LHCN-M2 (cell line): ENCODE measurements around the gene LPO. TPM values are rescaled to one million over a fixed set of nuclear protein-coding genes. Genes with fewer than 3 reads are reported as not detected.

Experiments
- DNase-seq: peaks from one replicate; pipeline ENCODE4 v3.0.0-alpha.2; 2012; ENCODE audit warnings: low read depth
- total RNA-seq: library from RNA; depleted of rRNA; stranded (reverse); fragments of >200 nt; gene quantifications from 2 replicates; pipeline ENCODE4 v1.2.3, GENCODE V29; 2014

LPO gene
- total RNA-seq, 1 experiment from 2014 or later: not detected

DNA sequence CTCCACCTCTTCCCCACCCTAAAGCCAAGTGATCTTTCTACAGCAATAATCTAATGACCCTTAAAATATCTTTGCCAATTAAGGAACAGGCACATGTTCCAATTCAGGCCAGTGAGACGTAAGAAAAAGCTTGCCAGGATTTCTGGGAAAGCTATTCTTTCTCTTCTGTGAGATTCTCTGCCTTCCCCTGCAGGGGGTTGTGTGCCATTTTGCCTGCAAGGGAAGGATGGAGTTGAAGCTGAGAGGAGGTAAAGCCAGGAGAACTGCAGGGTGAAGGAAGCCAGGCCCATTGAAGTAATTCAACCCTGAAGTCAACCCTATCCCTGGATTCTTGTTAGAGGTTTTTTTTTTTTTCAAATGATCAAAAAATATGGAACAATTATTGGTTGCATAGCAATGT is 9.0 kb upstream of the LPO start:
- no peak for DNase-seq

DNA sequence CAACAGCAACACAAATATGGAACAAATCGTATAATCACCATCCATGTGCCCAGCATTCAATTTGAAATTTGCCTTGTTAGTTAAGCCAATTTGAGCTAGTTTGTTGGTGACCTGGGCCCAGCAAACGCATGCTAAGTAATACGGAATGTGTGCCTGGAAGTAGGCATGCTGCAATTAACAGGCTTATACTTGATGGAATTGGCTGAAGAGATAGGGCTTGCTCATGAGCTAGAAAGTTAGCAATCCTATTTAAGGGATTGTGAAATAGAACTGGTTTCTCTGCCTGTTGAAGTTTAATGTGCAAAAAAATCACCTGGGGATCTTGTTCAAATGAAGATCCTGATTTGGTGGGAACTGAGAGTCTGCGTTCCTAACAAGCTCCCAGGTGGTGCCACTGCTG is 8.5 kb upstream of the LPO start:
- DNase-seq: no peak

DNA sequence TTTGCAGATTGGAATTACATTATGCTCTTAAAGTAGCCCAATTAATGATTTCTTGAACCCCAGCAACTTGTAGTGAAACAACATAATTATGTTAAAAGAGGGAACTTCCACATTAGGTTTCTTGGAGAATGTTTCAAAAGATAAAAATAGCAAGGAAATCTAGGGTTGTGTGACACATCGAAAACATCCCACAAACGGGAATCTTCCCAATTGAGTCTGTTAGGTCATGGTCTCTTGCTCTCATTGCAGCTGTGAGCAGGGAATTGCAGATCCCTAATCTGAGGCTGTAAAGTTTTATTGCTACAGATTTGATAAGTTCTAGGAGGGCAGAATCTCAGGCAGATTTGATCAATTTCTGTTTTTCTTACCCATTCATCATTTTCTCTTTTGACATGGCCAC is 6.7 kb upstream of the LPO start:
- peak; percentile 45 for DNase-seq

DNA sequence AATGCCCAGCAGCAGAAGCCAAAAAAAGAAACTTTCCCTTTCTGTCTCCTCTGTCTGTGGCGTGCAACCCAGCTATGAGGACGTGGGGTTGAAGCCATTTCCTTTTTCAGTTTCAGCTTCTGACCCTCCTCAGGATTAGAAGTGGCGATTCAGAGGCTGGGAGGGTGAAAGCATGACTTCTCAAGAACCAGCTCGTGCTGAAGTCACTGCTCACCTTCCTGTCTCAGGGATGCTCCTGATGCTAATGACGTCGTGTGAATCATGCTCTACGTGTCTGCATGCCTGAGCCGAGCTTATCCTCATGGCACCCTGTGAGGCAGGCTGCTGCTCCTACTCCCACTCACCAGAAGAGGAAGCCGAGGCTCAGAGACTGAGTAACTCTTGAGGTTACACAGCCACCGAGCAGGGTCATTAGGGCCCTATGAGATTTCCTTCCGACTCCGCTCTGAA is 5.7 kb upstream of the LPO start:
- peak; percentile 22 for DNase-seq

DNA sequence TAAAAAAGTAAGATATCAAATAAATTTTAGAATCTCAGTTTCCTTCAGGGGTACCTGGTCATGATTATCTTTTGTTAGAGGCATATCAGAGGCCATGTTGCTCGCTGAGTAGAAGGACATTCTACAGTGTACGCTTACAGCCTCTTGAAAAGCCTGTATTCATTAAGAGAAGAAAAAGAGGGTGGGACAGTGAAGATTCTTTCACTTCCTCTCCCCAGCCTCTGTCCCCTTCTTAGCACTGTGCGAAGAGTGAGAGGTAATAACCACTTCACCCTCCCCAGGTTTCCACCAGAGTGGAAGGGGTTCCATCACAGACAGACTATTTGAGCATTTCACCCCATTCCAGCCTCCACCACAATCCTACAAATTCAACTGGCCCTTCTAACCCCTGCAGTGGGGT is 4.8 kb upstream of the LPO start:
- DNase-seq: no peak

DNA sequence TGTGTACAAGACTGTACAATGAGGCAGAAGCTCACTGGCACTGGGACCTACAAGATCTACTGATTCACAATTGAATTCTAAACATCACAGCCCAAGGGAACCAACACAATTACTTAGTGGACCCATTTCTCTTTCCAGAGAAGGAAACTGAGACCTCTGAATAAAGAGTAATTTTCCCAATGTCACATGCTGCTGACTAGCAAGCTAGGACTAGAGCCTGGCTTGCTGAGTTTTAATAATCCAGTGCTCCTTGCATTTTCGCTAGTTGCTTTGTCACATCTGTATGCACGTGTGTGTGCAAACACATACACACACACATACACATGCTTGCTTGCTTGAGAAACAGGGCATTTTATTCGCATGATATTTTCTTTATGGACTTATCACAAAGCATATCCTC is 3.9 kb upstream of the LPO start:
- DNase-seq: no peak

DNA sequence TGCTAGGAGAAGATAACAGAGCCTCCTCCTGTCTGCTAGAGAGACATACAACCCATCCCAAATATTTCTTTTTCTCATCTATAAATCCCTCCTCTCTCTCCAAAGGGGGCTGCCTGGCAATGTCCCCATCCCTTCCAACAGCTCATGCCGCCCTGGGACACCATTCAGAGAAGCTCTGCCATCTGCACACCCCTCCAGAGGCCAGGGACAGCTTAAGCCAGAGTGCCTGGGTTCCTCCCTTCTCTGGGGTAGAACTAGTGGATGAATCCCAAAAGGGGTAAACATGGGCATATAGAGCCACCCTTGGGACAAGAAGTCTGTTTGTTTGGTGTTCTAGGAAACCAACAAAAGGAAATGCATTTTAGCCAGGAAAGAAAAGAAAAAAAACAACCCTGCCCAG is 2.6 kb upstream of the LPO start:
- DNase-seq: no peak

DNA sequence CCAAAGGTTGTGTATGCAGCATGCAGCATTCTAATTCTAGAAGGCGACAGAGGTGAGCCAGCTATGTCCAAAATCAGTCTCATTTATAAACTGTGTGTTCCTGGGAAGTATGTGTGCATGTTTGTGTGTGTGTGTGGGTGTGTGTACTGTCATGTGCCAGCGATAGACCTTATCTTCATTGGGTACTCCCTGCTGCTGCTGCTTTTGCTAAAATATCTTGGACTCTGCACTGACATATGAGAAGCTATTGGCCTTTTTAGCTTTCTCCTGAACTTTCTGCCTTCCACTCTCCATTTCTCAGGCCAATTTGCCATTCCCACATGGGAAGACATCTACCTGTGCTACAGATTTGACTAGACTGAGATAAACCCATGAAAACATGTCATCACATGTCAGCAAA is 2.0 kb upstream of the LPO start:
- no peak for DNase-seq

DNA sequence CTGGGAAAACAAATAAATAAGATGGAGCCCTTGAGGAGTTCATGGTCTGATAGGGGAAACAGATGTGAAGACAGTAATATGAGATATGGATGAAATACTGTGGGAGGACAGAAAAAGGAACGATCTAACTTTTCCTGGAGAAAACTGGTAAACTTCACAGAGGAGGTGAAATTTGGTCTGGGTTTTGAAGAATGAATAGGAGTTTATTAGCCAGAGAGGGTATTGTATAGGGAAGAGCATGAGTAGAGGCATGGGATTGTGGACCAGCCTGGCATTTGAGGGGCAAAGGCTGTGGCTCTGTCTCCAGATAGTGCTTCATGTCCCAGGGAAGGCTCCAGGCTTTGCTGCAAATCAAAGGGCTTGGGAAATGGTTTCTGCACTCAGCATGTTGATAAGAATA is 1.6 kb downstream of the LPO start:
- no peak for DNase-seq

DNA sequence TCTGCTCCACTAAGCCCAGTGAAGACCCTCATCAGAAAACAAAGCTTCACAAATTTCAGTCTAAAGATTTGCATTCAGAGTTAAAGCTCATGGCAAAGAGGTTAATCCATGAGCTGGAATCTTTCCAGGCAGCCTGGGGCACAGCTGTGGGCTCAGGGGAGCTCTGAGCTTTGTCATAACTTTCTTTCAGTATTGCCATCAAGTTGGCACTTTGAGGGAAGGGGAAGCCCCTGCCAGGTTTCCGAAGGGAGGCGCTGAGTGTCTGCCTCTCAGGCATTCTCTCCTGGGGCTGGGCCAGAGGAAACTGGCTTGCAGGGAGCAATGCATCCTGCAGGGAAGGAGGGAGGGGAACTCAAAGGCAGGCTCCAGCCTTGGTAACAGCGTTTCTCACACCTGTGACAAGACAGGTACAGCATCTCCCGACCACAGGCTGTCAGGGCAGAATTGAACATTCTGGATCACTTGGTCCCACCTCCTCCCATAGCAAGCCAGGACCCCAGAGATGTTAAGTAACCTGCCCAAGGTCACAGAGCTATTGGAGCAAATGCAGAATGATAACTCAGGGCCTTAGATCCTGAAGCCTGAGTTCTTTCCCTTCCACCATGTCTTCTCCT is 3.9 kb downstream of the LPO start:
- no peak for DNase-seq

DNA sequence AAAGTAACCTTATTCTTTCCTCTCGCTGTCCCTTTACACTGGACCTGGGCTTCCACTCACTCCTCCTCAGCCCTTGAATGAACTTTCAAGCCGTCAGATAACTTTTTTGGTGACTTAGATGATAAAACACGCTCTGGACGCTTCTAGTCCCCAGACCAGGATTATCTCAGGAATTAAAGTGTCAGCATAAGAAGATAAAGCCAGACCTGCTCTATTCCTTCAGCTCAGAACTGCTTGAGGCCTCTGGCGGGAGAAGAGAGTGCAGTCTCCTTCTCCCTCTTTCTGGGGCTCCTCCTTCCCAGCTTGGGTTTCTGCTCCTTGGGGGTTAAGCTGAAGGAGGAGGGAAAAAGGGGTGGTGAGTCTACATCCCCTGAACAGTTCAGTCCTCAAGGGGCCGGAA is 6.6 kb downstream of the LPO start:
- DNase-seq: no peak

DNA sequence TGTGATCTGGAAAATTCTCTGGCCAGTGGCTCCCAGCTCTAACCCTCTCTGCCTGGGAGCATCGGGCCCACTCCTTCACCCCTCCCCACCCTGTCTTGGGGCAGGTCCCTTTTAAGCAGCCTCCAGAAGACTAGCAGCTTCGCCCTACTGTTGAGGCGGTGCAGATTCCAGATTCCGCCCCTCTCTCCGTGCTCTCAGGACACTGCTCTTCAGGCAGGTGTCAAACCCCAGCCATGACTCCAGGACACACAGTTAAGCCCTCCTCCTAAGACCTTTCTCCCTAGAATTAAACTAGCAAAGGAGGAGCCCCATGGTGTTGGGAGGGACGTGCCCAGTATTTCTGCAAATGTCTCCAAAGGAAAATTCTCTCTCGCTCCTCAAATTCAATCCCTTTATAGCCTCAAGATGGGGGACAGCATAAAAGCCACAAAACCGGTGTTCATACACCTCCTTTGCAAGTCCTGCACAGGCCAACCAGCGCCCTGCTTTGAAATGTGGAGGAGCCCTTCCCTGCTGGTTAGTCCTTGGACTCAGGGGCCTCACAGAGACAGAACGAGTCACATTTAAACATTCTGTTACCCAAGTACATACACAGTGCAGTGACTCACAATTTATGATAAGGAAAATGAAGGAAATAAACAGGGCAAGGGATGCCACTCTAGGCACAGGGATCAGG is 7.2 kb downstream of the LPO start:
- DNase-seq: no peak

DNA sequence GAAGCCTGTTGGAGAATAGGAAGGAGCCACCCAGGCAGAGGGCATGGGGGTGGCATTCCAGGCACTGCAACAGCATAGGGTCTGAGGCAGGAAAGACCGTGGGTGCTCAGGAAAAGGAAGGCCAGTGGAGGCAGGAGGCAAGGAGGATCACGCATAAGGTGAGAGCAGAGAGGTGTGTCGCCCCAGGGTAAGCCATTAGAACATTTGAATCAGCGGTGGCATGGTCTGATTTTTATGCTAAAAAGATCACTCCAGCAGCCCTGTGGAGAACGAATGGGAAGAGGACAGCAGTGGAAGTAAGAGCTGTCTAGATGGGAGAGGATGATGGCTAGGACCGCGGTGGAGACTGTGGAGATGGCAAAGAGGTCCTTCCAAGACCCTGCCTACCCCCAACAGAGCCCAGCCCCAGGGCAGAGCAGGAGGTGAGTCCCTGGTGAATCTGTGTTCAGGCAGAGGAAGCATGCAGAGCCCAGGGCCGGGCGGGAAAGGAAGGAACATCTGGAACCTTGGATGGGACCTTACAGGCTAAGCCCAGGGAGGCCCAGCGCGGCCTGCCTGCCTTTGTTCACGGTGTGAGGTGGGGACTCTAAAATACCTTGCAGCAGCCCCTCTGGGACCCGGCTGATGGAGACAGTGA is 7.8 kb downstream of the LPO start:
- DNase-seq: no peak

DNA sequence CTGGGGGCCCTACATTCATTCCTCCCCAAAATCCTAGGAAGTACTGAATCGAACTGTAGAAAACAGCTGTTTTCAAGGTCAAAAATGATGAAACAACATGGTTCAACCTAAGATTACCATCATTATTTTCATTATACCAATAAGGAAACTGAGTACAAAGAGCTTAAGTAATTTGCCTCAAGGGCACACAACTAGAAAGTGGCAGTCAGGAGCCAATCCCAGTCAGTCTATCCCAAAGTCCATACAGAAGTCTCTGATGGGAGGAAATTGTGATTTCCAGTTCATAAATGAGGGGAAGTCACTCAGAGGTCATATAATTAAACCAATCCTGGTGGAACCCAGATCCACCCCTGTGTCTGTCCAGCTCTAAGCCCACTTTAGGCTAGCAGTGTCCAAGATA is 8.4 kb downstream of the LPO start:
- no peak for DNase-seq

DNA sequence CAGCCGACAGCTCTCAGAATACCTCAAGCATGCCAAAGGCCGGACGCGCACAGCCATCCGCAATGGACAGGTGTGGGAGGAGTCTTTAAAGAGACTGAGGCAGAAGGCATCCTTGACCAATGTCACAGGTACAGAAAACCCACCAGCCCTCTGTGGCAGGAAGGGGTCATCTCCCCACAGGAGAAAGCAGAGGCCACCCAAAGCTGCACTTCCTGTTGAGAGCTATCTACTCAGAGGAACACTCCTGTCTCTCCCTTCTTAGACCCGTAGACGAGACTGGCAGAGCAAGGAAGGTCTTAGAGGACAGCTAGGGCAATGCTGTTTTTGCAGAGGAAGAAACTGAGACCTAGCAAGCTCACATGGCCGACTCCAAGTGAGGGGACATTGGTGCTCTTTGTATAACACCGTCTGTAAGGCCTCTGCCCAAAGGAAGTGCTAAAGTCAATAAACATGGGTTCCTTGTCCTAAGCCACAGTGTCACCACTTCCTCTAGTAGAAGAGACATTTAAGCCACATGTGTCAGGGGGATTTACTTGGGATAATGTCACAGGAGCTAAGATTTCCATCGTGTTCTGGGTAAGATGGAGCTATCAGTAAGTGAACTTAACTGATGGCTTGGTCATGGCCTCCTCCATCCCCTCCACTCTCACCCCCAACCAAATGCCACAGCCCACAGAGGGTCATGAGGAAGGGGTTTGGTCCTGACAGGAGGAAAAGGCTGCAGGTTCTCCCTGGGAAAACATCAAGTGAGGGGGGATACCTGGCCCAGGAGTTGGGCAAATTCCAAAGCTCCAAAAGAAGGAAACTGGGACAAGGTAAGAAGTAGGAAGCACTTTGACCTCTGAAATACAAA is 9.4 kb downstream of the LPO start:
- DNase-seq: no peak

DNA sequence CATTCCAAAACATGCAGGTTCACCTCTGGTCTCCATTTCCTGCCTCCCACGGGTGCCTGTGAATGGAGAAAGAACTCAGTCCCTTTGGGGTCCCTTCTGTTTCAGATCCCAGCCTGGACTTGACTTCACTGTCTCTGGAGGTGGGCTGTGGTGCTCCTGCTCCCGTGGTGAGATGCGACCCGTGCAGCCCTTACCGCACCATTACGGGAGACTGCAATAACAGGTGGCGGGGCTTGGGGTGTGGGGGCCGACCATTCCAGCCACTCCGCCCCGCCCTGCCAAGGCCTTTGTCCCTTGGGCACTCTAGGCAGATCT is 10.5 kb downstream of the LPO start:
- DNase-seq: no peak

DNA sequence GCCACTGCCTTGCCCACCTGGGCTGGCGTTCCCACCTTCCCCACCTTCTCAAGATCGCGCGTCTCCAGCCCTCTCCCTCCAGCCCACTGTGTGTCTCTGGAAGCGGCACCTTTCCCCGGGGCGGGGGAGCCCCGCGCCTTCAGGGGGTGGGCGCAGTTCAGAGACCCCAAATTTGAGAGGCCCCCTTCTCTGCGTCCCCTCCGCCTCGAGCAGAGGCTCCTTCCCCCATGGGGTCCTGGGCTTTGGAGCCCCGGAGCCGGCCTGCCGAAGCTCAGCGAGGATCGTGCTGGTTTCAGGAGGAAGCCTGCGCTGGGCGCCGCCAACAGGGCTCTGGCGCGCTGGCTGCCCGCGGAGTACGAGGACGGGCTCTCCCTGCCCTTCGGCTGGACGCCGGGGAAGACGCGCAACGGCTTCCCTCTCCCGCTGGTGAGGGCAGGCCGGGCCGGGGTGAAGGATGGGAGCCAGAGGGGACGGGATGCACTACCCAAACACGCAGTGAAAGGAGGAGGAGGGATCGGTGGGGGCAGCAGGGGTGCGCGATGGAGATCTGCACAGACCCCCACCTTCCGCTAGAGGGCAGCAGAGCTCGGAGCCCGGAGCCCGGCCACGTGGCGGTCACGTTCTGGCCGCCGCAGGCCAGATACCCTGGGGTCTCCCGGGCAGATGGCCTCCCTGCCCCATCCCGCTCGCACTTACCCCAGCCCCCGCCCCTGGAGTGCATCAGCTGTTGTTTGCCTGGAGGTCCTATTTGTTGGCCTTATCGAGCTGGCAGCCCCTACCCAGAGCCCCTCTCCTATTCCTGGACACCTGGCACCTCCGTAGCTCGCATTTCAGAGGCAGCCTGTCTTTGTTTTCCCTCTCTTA is 11.1 kb downstream of the LPO start:
- DNase-seq: peak; percentile 39

DNA sequence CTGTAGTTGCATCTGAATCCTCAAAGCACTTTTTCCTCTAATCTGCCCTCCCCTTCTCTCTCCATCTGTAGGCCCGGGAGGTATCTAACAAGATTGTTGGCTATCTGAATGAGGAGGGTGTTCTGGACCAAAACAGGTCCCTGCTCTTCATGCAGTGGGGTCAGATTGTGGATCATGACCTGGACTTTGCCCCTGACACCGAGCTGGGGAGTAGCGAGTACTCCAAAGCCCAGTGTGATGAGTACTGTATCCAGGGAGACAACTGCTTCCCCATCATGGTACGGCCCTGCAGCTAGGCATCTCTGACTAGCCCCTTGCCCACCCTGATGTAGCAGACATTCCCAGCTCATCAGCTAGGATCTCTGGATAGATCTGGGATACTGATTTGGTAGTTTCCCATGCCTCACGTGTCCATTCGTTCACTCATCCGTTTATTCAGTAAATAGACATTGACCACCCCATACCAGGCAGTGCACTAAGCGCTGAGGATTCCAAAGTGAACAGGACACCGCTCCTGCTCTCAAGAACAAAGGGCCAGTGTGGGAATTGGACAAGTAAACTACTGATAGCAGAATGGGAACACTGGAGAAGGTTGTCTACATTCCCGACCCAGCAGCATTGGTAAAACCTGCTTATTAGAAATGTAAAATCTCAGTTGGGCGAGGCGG is 12.1 kb downstream of the LPO start:
- no peak for DNase-seq

DNA sequence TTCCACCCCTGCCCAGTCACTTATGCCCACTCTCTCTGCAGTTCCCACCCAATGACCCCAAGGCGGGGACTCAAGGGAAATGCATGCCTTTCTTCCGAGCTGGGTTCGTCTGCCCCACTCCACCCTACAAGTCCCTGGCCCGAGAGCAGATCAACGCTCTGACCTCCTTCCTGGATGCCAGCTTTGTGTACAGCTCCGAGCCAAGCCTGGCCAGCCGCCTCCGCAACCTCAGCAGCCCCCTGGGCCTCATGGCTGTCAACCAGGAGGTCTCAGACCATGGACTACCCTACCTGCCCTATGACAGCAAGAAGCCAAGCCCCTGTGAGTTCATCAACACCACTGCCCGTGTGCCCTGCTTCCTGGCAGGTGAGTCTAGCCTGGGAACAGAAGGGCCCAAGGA is 13.8 kb downstream of the LPO start:
- DNase-seq: no peak

DNA sequence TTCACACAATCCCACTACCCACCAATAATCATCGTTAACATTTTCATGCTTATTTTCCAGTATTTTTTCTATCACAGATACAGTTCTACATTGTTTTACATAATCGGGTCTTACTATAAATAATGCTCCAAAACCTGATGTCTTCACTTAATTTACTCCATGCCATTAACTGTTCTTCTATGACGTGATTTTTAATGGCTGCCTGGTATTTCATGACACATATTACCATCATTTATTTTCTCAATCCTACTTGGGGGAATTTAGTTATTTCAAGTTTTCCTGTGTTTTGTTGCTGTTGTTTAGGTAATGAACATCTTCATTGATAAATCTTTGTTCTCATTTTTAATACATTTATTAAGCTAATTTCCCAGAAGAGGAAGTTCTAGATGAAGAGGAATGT is 14.7 kb downstream of the LPO start:
- no peak for DNase-seq

DNA sequence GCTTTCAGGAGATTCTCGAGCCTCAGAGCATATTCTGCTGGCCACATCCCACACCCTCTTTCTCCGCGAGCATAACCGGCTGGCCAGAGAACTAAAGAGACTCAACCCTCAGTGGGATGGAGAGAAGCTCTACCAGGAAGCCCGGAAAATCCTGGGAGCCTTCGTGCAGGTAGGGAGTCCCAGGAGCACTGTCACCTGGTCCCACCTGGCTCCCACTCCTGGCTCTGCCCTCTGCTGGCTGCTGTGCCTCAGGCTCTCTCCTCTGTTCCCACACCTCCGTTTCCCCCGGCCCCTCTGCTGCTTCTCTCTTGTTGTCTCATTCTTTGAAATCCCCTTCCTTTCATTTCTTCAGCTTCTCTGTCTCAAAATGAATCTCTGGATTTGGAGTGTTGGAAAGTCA is 16.4 kb downstream of the LPO start:
- DNase-seq: no peak
